ENCODE results near the gene HCN4. TPM values are rescaled to one million over a fixed set of nuclear protein-coding genes. Genes with fewer than 3 reads are reported as not detected.
A peak's percentile ranks its signal among the peaks of the same experiment; 100 is the strongest.

Gene HCN4
- polyA plus RNA-seq, 4 donors, result 0.78 to 1.5 (median 1.1) TPM

DNA sequence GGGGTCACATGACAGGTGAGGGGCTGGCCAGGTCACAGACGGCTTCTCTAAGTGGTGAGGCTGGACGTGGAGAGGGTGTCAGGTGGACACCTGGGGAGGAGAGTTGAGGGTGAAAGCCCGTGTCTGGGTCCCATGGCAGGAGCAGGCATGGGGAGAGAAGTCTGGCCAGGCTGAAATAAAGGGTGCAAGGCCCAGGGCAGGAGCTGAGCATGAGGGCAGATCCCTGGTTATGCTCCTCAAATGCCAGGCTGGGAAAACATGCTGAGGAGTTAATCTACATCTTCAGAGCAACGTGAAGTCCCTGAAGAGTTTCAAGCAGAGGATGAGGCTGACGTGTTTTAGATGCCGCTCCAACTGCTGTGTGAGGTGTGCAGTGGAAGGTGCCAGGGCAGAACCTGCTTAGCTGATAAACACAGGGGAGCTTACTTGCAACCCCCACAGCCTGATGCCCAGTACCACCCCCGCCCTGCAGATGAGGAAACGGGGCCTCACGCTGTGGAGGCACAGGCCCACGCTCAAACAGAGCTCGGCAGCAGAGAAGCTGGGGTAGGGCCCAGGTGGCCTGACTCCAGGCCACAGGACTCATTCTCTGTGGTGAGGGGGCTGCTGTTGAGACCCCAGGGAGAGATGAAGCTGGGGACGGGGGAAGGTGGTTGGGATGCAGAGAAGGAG is 40.5 kb downstream of the HCN4 start:
- no peak for DNase-seq (ENCODE audit: low read depth in 4 of 4, low spot score in 2 of 4)

- DNase-seq (ENCODE audit: low read depth in 4 of 4, low spot score in 2 of 4), result no peak
These were observed 42.6 kb downstream of the HCN4 start for GRCh38 chr15:73326157-73326556.

- no peak for DNase-seq (ENCODE audit: low read depth in 4 of 4, low spot score in 2 of 4)
These were observed 43.4 kb downstream of the HCN4 start for GRCh38 chr15:73325191-73325861.

DNA sequence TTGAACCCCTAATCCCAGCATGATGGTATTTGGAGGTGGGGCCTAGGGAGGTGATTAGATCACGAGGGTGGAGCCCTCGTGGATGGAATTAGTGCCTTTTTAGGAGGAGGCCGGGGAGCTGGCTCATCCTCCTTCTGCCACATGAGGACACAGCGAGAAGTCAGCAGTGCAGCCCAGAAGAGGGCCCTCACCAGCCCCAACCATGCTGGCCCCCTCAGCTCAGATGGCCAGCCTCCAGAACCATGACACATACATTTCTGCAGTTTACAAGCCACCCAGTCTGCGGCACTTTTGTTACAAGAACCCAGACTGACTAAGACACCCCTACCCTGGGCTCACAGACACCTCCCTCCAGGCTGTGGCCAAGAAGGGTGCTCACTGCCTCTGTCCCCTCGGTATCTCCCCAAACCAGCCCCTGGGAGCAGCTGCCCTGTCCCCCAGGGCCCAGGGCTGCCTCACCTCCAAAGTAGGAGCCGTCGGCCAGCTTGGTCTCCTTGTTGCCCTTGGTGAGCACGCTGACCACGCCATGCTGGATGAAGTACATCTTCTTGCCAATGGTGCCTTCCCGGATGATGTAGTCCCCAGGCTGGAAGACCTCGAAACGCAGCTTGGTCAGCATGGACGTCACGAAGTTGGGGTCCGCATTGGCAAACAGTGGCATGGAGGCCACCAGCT is 44.1 kb downstream of the HCN4 start:
- DNase-seq (ENCODE audit: low read depth in 4 of 4, low spot score in 2 of 4), result no peak

GRCh38 chr15:73323956-73324355 is 44.8 kb downstream of the HCN4 start:
- no peak for DNase-seq (ENCODE audit: low read depth in 4 of 4, low spot score in 2 of 4)

- DNase-seq (ENCODE audit: low read depth in 4 of 4, low spot score in 2 of 4), result no peak
These were observed 45.3 kb downstream of the HCN4 start for GRCh38 chr15:73323374-73323955.

GRCh38 chr15:73322665-73323373 is 45.9 kb downstream of the HCN4 start:
- DNase-seq (ENCODE audit: low read depth in 4 of 4, low spot score in 2 of 4), result no peak

- no peak for DNase-seq (ENCODE audit: low read depth in 4 of 4, low spot score in 2 of 4)
These were observed 47.0 kb downstream of the HCN4 start for GRCh38 chr15:73321496-73322450.

GRCh38 chr15:73320619-73321180 is 48.1 kb downstream of the HCN4 start:
- no peak for DNase-seq (ENCODE audit: low read depth in 4 of 4, low spot score in 2 of 4)

DNA sequence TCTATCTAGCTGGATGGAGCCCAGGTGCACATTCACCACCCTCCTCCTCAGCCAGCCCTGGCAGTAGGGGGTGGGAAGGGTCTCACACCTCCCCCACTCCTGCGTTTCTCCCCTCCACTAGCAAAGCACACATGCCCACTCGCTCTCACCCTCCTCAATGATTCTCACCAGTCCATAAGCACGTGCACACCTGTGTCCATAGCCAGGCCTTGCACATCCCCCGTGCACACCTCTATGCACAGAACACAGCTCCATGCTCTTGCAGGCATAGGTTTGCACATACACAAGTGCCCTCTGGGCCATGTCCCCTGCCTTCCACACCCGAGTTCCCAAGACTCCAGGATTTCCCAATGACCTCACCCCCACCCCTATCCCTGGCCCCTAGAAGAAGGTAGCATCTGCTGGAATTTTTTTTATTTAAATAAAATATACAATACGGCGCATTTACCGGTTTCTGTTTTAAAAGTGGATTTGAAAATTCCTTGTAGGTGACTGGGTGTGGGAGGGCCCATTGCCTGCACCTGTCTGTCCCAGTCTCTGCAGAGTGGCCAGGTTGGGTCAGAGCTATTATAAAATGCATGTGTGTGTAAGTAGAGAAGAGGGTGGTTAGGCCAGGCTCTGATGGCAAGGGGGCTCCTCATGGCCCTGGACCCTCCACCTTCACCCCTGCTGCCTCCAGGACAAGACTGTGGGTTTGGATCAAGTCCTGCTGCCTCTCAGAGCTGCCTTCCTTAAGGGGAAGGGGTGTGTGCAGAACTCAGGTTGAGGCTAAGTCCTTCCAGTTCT is 49.1 kb downstream of the HCN4 start:
- DNase-seq (ENCODE audit: low read depth in 4 of 4, low spot score in 2 of 4), result no peak

DNA sequence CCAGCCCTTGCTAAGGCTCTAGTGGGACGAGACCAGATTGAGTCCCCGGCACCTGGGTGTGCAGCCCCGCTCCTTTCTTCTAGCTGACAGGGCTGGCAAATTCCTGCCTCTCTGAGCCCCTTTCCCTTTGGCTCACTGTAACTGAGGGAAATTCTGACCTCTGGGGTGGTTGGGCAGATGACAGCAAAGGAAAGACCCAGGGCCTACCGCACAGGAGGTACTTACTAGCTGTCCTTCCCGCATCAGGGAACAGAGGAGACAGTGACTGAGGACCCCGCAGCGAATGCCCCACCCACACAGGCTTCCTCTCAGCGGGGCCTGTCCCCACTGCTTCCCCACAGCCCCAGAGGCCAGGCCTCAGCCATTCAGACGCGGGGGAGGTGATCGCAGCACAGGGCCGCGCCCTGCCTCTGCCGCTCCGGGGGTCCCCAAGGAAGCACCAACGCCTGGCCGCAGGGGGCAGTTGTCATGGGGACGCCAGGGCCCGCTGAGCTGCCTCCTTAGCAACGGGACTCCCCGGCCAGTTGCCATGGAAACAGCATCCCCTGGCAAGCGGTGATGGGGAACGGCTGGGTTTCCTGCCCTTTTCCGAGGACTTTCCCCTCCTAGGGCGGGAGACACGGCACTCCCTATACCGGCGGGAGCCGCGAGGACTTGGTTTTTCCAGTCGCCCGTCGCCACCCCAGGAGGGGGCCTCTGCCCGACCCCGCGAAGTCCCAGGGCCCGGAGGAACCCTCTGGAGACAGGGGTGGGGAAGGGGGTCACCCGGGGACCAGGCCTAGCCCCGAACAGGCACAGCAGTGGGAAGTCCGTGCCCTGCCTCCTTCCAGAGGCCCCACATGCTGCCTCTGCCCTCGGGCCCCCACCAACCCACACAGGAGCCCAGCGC is 50.1 kb downstream of the HCN4 start:
- DNase-seq (ENCODE audit: low read depth in 4 of 4, low spot score in 2 of 4), result peak in 1 of 4 donors; percentile 33

DNA sequence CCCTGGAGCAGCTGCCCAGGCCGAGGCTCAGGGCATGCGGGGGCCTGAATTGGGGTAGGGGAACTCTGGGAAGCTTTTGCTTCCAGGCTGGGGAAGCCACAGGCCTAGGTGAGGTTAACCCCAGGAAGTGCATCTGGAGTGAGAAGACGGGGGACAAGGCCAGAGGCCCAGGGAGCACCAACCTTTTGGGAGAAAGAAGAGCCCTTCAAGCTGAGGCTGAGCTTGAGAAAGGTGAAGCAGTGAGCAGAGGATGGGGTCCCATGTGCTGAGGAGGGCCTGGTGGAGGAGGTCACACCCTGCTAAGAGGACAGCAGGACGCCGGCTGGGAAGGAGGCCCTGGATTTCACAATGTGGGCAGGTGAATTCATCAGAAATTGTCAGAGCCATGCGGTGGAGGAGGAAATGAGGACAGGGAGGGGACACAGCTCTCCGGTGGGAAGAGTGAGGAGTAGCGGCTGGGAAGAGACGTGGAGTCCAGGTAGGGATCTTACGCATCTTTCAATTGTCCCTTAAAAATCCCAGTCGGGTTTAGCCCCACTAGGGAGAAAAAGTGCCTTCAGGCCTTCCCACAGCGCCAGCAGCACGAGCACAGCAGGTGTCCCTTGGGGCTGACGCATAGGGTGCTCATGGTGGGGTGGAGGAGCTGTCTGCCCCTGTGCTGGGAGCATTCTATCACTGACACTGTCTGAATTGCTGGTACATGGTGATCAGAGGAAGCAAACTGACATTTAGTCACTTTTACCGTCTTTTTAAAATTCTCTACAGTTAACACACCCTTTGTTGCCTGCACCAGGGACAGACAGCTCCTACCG is 50.9 kb downstream of the HCN4 start:
- no peak for DNase-seq (ENCODE audit: low read depth in 4 of 4, low spot score in 2 of 4)

DNA sequence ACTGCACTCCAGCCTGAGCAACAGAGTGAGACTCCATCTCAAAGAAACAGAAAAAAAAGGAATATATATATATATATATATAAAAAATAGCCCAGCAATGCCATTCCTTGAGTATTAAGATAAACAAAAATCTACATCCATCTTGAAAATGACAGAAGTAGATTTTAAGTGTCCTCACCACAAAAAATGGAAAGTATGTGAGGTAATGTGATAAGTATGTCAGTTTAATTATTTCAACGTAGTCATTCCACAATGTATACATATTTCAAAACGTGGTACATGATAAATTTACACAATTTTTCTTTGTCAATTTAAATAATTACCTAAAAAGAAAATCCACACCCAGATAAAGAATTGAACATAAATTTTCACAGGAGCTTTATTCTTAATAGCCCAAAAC is 54.9 kb downstream of the HCN4 start:
- no peak for DNase-seq (ENCODE audit: low read depth in 4 of 4, low spot score in 2 of 4)

- no peak for DNase-seq (ENCODE audit: low read depth in 4 of 4, low spot score in 2 of 4)
These were observed 60.5 kb downstream of the HCN4 start for GRCh38 chr15:73308305-73308704.

DNA sequence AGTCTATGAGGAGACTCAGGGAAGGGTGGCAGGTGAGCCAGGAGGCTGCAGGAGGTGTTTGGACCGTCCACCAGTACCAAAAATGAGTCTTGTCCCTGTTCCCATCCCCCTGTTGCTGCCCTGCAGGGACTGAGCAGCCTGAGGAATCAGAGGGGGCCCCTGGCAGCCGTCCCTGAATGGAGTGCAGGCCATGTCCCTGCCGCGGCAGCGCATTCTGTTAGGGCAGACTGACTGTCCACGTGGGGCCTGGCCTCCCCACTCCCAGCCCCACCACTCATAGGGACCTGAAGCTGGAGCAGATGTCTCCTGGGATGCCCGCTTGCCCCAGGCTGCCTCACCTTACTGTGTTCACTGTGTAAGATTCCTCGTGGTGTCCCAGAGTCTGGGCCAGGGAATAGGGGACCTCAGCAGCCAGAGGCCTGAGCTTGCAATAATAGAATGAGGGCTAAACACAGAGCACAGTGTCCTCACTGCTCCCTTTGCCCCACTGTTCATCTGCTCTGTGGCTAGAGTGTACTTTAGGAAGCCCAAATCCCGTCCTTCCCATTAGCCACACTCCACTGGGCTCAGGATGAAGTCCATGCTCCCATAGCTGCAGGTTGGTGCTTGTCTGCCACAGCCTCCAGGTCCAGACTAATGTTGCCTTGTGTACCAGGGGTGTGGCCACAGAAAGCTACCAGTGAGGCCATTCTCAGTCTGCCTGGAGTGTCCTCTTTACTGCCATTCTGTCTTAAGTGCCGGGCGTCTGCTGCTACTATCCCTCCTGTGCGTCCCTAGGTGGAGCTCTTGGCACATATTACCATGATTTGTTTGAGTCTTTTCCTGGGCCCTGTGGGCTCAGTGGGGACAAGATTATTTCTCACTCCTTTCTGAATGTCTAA is 63.2 kb downstream of the HCN4 start:
- DNase-seq (ENCODE audit: low read depth in 4 of 4, low spot score in 2 of 4), result peak in 1 of 4 donors; percentile 46

GRCh38 chr15:73303636-73304035 is 65.1 kb downstream of the HCN4 start:
- peak in 1 of 4 donors; percentile 32 for DNase-seq (ENCODE audit: low read depth in 4 of 4, low spot score in 2 of 4)
